OCI-LY1 (cell line): Measurements from ENCODE around the gene CITED2.

Source experiments
- H2AFZ ChIP-seq: fragments of 200-600 bp; sonication (generic), shearing (Covaris generic); 2 replicates; pipeline ENCODE4 v1.6.0; 2014; ENCODE audit warnings: antibody characterized with exemption, mild to moderate bottlenecking, low read length
- H3F3A ChIP-seq: fragments of 200-600 bp; sonication (generic), shearing (Covaris generic); 2 replicates; pipeline ENCODE4 v1.6.0; 2014; ENCODE audit warnings: mild to moderate bottlenecking, antibody characterized with exemption, low read length, moderate library complexity; ENCODE audit not compliant: insufficient read depth
- H3K27ac ChIP-seq: fragments of 200-600 bp; sonication (generic); 2 replicates; pipeline ENCODE4 v1.5.1; 2014; ENCODE audit warnings: low read length, mixed run types, mild to moderate bottlenecking, low read depth; ENCODE audit not compliant: poor library complexity, severe bottlenecking
- H3K27me3 ChIP-seq: fragments of 200-600 bp; sonication (generic); 2 replicates; pipeline ENCODE4 v1.6.0; 2014; ENCODE audit warnings: antibody characterized with exemption, mild to moderate bottlenecking, low read length, moderate library complexity; ENCODE audit not compliant: insufficient read depth
- H3K36me3 ChIP-seq: fragments of 200-600 bp; sonication (generic); 2 replicates; pipeline ENCODE4 v1.6.1; 2014; ENCODE audit warnings: mild to moderate bottlenecking, antibody characterized with exemption, low read length, moderate library complexity, mixed read lengths; ENCODE audit not compliant: insufficient read depth
- H3K4me1 ChIP-seq: fragments of 200-600 bp; sonication (generic); 2 replicates; pipeline ENCODE4 v1.5.1; 2014; ENCODE audit warnings: mild to moderate bottlenecking, low read length, moderate library complexity; ENCODE audit not compliant: insufficient read depth, severe bottlenecking
- H3K4me2 ChIP-seq: fragments of 200-600 bp; sonication (generic), shearing (Covaris generic); 2 replicates; pipeline ENCODE4 v1.6.1; 2014; ENCODE audit warnings: low read length
- H3K4me3 ChIP-seq: fragments of 200-600 bp; sonication (generic); 2 replicates; pipeline ENCODE4 v1.5.1; 2014; ENCODE audit warnings: low read length, low read depth, mild to moderate bottlenecking, mixed read lengths; ENCODE audit not compliant: poor library complexity, severe bottlenecking
- H3K79me2 ChIP-seq: fragments of 200-600 bp; shearing (Covaris generic); 2 replicates; pipeline ENCODE4 v1.6.1; 2016; ENCODE audit warnings: mixed run types, low read length, mixed read lengths; ENCODE audit not compliant: insufficient read depth
- H3K9ac ChIP-seq: fragments of 200-600 bp; sonication (generic), shearing (Covaris generic); 2 replicates; pipeline ENCODE4 v1.6.1; 2014; ENCODE audit warnings: mild to moderate bottlenecking, low read length, mixed read lengths
- H3K9me2 ChIP-seq: fragments of 200-600 bp; sonication (generic), shearing (Covaris generic); 2 replicates; pipeline ENCODE4 v1.6.1; 2014; ENCODE audit warnings: low read depth, mild to moderate bottlenecking, low read length, mixed read lengths
- H3K9me3 ChIP-seq: fragments of 200-600 bp; shearing (Covaris generic); 2 replicates; pipeline ENCODE4 v1.6.1; 2014; ENCODE audit warnings: low read length, mixed read lengths
- H4K20me1 ChIP-seq: fragments of 200-600 bp; sonication (generic), shearing (Covaris generic); 2 replicates; pipeline ENCODE4 v1.6.0; 2016; ENCODE audit warnings: mild to moderate bottlenecking, low read length; ENCODE audit not compliant: insufficient read depth
- EZH2 ChIP-seq: fragments of 200-600 bp; sonication (generic), shearing (Covaris generic); IDR thresholded peaks from 2 replicates; pipeline ENCODE4 v1.8.0; 2017; ENCODE audit warnings: borderline replicate concordance, mixed run types, mild to moderate bottlenecking, antibody characterized with exemption, low read length, moderate library complexity, mixed read lengths
- TF ChIP-seq, protein P1 (sequence below): fragments of 200-600 bp; sonication (generic), shearing (Covaris generic); IDR thresholded peaks from 2 replicates; pipeline ENCODE4 v1.5.1; 2017; ENCODE audit warnings: mild to moderate bottlenecking, antibody characterized with exemption, low read length, moderate library complexity, mixed read lengths

The CITED2 gene

DNA sequence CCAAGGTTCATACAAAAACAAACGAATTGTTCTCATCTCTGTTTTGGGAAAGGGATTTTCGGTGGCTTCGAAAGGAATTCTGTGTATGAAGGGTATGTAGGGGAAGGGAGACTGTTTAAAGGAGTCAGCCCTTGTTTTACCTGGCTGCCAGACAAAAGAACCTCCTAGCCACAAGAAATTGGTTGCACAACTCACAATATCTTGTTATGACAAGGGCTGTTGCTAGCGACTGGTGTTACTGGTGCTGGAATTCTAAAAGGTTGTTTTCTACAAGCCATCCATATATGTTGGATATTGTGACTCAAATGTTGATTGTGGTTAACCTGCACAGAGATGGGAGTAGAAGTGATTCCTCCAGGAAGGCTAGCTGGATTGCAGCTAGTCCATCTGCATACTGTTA, 34.6 kb upstream of the CITED2 start:
- H3K4me1 ChIP-seq, result no peaks in the 10 kb centered on the region
- H3F3A ChIP-seq, result no peaks in the 10 kb centered on the region
- no peaks in the 10 kb centered on the region for H3K79me2 ChIP-seq
- no peaks in the 10 kb centered on the region for H3K9me3 ChIP-seq
- H3K27me3 ChIP-seq, result no peaks in the 10 kb centered on the region
- no peaks in the 10 kb centered on the region for H3K9me2 ChIP-seq
- H3K4me2 ChIP-seq, result no peak overlapping the region
- no peak overlapping the region for H3K4me3 ChIP-seq
- no peaks in the 10 kb centered on the region for H4K20me1 ChIP-seq
- H3K27ac ChIP-seq, result no peak overlapping the region
- TF ChIP-seq, protein P1, sequence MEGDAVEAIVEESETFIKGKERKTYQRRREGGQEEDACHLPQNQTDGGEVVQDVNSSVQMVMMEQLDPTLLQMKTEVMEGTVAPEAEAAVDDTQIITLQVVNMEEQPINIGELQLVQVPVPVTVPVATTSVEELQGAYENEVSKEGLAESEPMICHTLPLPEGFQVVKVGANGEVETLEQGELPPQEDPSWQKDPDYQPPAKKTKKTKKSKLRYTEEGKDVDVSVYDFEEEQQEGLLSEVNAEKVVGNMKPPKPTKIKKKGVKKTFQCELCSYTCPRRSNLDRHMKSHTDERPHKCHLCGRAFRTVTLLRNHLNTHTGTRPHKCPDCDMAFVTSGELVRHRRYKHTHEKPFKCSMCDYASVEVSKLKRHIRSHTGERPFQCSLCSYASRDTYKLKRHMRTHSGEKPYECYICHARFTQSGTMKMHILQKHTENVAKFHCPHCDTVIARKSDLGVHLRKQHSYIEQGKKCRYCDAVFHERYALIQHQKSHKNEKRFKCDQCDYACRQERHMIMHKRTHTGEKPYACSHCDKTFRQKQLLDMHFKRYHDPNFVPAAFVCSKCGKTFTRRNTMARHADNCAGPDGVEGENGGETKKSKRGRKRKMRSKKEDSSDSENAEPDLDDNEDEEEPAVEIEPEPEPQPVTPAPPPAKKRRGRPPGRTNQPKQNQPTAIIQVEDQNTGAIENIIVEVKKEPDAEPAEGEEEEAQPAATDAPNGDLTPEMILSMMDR, result no peak
- TF ChIP-seq EZH2, result no peak
- no peak overlapping the region for H3K9ac ChIP-seq
- H2AFZ ChIP-seq, result no peak overlapping the region
- no peaks in the 10 kb centered on the region for H3K36me3 ChIP-seq

GRCh38 chr6:139407718-139408222, 33.3 kb upstream of the CITED2 start:
- H3K9me3 ChIP-seq, result no peaks in the 10 kb centered on the region
- no peak overlapping the region for H3K27ac ChIP-seq
- no peaks in the 10 kb centered on the region for H3F3A ChIP-seq
- no peak overlapping the region for H3K4me2 ChIP-seq
- no peaks in the 10 kb centered on the region for H3K79me2 ChIP-seq
- no peaks in the 10 kb centered on the region for H3K27me3 ChIP-seq
- H2AFZ ChIP-seq, result no peak overlapping the region
- H3K9me2 ChIP-seq, result no peaks in the 10 kb centered on the region
- H3K4me3 ChIP-seq, result no peak overlapping the region
- TF ChIP-seq, protein P1, result no peak
- TF ChIP-seq EZH2, result no peak
- H3K4me1 ChIP-seq, result no peaks in the 10 kb centered on the region
- H3K36me3 ChIP-seq, result no peaks in the 10 kb centered on the region
- H3K9ac ChIP-seq, result no peak overlapping the region
- no peaks in the 10 kb centered on the region for H4K20me1 ChIP-seq

DNA sequence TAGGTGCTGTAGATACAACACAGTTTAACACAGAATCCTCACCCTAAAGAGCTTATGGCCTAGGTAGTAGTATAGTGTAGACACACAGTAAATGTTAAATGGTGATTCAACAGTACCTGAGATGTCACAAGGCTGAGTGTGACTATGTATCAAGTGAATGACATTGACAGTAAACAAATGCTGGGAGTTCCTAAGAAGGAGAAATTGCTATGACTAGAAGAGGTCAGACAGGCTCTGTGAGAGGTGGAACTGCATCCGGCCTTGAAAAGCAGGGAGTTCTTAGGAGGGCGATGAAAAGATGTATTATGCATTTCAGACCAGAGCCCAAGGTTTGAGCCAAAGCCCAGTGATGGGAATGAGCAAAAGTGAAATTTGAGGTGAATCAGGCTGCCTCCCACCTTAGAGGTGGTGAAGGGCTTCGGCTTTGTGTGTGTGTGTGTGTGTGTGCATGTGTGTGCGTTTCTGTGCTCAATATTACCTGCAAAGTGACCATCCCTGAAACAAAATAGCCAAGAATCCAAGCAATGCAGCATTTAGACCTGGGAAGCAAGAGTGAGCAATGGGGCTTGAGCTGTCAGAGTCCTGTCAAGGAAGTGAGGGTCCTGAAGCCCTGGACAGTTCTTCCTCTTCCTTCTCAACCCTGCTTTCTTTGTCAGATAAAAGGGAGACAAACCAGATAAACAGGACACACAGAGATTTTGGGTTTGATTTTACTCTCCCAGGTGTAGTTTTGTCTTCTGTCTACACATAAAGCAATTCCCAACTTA, 32.3 kb upstream of the CITED2 start:
- Histone ChIP-seq H3K79me2 (no peaks in the 10 kb centered on the region), H3K27ac (no peak overlapping the region), H4K20me1 (no peaks in the 10 kb centered on the region), H3K9ac (no peak overlapping the region), H2AFZ (no peak overlapping the region), H3F3A (no peaks in the 10 kb centered on the region), H3K4me2 (no peak overlapping the region), H3K9me2 (no peaks in the 10 kb centered on the region), H3K4me1 (no peaks in the 10 kb centered on the region), H3K4me3 (no peak overlapping the region), H3K27me3 (no peaks in the 10 kb centered on the region), H3K9me3 (no peaks in the 10 kb centered on the region), H3K36me3 (no peaks in the 10 kb centered on the region)
- TF ChIP-seq, protein P1, result no peak
- no peak for TF ChIP-seq EZH2
